Measurements from ENCODE around the gene NUDT21. TPM values are rescaled to one million over a fixed set of nuclear protein-coding genes. Genes with fewer than 3 reads are reported as not detected.
"Not testable (repeated sequence)": the region's sequence is repeated elsewhere in the genome, so short reads cannot be mapped to it uniquely, and the experiment has no call there.

NUDT21 gene
- polyA plus RNA-seq, 12 donors = 53.7 to 80.5 (median 73.4) TPM; not detected in 1

DNA sequence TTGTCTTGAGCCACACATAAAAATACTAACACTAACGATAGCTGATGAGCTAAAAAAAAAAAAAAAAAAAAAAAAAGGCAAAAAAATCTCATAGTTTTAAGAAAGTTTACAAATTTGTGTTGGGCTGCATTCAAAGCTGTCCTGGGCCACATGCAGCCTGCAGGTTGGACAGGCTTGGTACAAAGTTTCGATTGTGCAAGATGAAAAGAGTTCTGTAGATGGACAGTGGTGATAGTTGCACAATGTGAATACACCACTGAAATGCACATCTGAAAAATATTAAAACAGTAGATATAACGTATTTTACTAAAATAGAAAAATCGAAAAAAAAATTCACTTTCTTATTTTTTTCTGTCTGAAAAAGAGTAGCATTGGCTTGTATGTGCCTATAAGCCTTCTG, 68.7 kb downstream of the NUDT21 start:
- DNase-seq = no peak

- DNase-seq = not testable (repeated sequence)
Observed at GRCh38 chr16:56380778-56381485, 70.2 kb downstream of the NUDT21 start.

Other genes with a start within 250 kb of the NUDT21 start
- 100 to 1,000 TPM in 1 of 12 donors, 10 to 100 TPM in 11; 25.9 to 909 (median 60.0) TPM for gene AMFR, start 25.8 kb downstream of the NUDT21 start, polyA plus RNA-seq (ENCODE audit: insufficient read length in 12 of 12)
- gene OGFOD1, start 222 bp upstream of the NUDT21 start, polyA plus RNA-seq (ENCODE audit: insufficient read length in 12 of 12) = 100 to 1,000 TPM in 1 of 12 donors, 10 to 100 TPM in 11; 35.0 to 120 (median 40.0) TPM
- gene BBS2, start 68.7 kb upstream of the NUDT21 start, polyA plus RNA-seq (ENCODE audit: insufficient read length in 12 of 12) = 10 to 100 TPM in 11 of 12 donors, not detected in 1; 19.8 to 71.6 (median 49.9) TPM
- not detected for gene MT4, start 113.7 kb upstream of the NUDT21 start, polyA plus RNA-seq (ENCODE audit: insufficient read length in 12 of 12)
- 10 to 100 TPM in 5 of 12 donors, 1 to 10 TPM in 5, not detected in 2; 2.2 to 22.0 (median 9.9) TPM for gene MT3, start 138.2 kb upstream of the NUDT21 start, polyA plus RNA-seq (ENCODE audit: insufficient read length in 12 of 12)
- 10 to 100 TPM in 11 of 12 donors, not detected in 1; 17.0 to 71.5 (median 23.2) TPM for gene MT2A, start 157.3 kb upstream of the NUDT21 start, polyA plus RNA-seq (ENCODE audit: insufficient read length in 12 of 12)
- 100 to 1,000 TPM in 1 of 12 donors, 10 to 100 TPM in 10, not detected in 1; 11.9 to 138 (median 18.4) TPM for gene MT1E, start 174.4 kb upstream of the NUDT21 start, polyA plus RNA-seq (ENCODE audit: insufficient read length in 12 of 12)
- gene MT1M, start 181.3 kb upstream of the NUDT21 start, polyA plus RNA-seq (ENCODE audit: insufficient read length in 12 of 12) = 1 to 10 TPM in 3 of 12 donors, under 1 TPM in 6, not detected in 3; 0.53 to 1.3 (median 0.82) TPM
- gene MT1A, start 187.3 kb upstream of the NUDT21 start, polyA plus RNA-seq (ENCODE audit: insufficient read length in 12 of 12) = 1 to 10 TPM in 1 of 12 donors, under 1 TPM in 1, not detected in 10; 0.77 to 1.1 TPM
- not detected for gene MT1B, start 200.6 kb upstream of the NUDT21 start, polyA plus RNA-seq (ENCODE audit: insufficient read length in 12 of 12)
- gene MT1F, start 206.6 kb upstream of the NUDT21 start, polyA plus RNA-seq (ENCODE audit: insufficient read length in 12 of 12) = 10 to 100 TPM in 1 of 12 donors, 1 to 10 TPM in 7, under 1 TPM in 2, not detected in 2; 0.55 to 38.7 (median 2.0) TPM
- gene MT1G, start 216.7 kb upstream of the NUDT21 start, polyA plus RNA-seq (ENCODE audit: insufficient read length in 12 of 12) = 100 to 1,000 TPM in 1 of 12 donors, 10 to 100 TPM in 1, 1 to 10 TPM in 5, under 1 TPM in 3, not detected in 2; 0.43 to 744 (median 1.7) TPM
- gene MT1H, start 218.5 kb upstream of the NUDT21 start, polyA plus RNA-seq (ENCODE audit: insufficient read length in 12 of 12) = 100 to 1,000 TPM in 1 of 12 donors, 10 to 100 TPM in 1, 1 to 10 TPM in 2, not detected in 8; 1.1 to 179 (median 5.6) TPM
- 100 to 1,000 TPM in 1 of 12 donors, 10 to 100 TPM in 4, 1 to 10 TPM in 6, not detected in 1; 7.8 to 137 (median 10.0) TPM for gene MT1X, start 231.1 kb upstream of the NUDT21 start, polyA plus RNA-seq (ENCODE audit: insufficient read length in 12 of 12)

Data from muscle of arm (tissue), 12 donors.